HG02885 (cell line): ENCODE results near the gene CELA2B.
"Not testable (repeated sequence)": the region's sequence is repeated elsewhere in the genome, so short reads cannot be mapped to it uniquely, and the experiment has no call there.

Experiments used
- ATAC-seq: cut with Tn5 transposase; IDR thresholded peaks from one replicate; pipeline ENCODE4 v1.9.1; 2021; ENCODE audit warnings: mild to moderate bottlenecking; ENCODE audit not compliant: unreplicated experiment, poor library complexity

Gene CELA2B

DNA sequence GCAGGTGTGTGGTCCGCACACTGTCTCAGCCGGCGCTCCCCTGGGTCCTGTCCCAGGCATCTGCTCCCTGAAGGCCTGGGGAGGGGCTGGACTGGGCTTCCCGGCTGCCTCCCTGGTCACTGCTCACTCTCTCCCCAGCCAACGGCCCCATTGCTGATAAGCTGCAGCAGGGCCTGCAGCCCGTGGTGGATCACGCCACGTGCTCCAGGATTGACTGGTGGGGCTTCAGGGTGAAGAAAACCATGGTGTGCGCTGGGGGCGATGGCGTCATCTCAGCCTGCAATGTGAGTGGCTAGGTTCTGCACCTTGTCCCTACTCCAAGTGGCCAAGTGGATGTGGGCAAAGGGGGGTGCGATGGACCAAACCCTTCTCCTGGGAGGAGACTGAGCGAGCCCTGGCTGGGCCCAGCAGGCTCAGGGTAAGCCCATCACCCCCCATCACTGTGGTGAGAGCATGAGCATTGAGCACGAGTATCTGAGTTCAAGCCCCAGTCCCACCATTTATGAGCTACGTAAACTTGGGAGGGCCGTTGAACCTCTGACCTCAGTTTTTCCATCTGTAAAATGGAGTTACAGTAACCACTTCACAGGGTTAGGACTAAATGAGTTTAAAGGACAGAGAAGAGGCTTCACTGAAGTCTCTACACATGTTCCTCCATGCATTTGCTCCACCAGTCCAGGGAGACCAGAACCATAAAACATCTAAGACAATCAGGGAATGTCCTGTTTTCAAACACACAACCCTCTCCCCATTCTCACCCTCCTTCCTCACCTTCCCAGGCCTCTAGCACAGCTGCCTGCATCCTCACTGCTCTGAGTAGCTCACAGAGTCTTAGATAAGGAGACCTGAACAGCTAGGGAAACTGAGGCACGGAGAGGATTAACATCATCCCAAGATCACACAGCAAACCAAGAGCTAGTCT, 31.2 kb upstream of the CELA2B start:
- no peak for ATAC-seq

DNA sequence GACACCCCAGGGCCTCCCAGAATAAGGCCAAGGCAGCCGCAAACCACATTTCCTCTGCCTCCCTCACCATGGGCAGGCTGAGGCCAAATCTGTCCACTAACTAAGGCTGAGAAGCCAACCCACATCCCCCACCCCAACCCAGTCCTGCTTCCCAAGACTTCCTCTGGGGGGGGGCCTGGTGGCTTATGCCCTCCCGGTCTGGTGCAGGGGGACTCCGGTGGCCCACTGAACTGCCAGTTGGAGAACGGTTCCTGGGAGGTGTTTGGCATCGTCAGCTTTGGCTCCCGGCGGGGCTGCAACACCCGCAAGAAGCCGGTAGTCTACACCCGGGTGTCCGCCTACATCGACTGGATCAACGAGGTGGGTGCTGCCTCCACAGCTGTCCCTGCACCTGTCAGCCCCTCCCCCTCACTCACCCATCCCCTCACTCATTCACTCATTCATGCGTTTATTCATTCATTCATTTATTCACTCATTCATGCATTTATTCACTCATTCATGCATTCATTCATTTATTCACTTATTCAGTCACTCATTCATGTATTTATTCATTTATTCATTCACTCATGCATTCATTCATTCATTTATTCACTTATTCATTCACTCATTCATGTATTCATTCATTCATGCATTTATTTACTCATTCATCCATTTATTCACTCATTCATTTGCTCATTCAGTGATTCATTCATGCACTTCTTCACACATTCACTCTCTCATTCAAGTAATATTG, 30.3 kb upstream of the CELA2B start:
- no peak for ATAC-seq

- ATAC-seq = no peak
Observed at GRCh38 chr1:15446212-15446611, 29.7 kb upstream of the CELA2B start.

GRCh38 chr1:15448877-15449462, 26.9 kb upstream of the CELA2B start:
- ATAC-seq = no peak

DNA sequence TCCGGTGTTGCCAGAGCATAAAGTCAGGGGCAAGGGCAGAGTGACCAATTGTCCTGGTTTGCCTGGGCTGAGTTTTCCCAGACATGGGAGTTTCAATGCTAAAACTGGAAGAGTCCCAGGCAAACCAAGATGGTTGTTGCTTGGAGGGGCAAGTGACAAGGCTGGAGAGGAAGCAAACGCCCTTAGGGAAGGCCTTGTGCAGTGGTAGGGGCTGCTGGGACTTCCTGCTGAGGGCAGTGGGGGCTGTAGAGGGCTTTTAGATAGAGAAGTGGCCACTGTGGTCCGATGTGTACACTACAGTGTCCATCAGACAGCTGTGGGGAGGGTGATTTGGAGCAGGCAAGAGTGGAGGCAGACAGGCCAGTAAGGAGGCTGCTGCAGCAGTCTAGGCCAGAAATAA, 26.3 kb upstream of the CELA2B start:
- ATAC-seq = no peak

GRCh38 chr1:15451014-15451722, 24.7 kb upstream of the CELA2B start:
- ATAC-seq = no peak

DNA sequence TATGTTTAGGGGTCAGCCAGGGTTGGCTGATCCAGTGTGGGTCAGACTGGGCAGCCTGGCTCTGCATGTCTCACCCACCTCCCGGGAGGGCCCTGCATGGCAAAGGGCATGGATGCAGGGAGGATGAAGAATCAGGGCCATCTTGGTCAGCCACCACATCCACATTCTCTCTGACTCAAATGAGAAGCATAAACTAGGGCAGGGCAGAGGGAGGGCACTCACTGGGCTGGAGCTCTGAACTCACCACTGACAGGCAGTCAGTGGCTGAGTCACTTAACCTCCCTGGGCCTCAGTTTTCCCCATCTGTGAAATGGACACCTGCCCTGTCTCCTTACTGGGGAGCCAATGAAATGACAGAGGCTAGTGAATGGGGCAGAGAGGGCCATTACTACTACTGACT, 23.7 kb upstream of the CELA2B start:
- no peak for ATAC-seq

DNA sequence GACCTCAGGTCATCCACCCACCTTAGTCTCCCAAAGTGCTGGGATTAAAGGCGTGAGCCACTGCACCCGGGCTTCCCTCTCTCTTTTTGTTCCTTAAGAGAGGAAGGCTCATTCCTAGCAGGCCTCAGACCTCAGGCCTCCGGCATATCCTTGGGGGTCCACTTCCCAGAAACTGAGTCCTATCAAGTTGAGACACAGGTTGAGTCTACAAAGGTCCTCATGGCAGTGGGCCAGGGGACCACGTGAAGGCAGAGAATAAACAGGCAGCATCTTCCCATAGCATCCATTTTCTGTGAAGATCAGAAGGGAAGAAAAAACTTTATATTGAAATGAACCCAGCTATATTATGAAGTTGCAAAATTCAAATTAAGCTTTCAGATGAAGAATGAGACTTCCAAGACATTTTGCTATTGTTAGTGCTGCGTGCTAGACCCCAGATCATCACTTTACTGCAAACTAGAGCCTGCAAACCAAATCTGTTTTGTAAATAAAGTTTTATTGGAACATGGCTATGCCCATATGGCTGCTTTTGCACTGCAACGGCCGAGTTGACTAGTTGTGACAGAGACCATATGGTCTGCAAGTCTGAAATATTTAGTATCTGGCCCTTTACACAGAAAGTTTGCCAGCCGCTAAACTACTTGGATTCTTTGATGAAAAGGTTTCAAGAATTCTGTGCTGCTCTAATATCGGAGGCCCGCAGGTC, 22.9 kb upstream of the CELA2B start:
- no peak for ATAC-seq

- ATAC-seq = no peak
Observed at GRCh38 chr1:15453734-15454133, 22.2 kb upstream of the CELA2B start.

DNA sequence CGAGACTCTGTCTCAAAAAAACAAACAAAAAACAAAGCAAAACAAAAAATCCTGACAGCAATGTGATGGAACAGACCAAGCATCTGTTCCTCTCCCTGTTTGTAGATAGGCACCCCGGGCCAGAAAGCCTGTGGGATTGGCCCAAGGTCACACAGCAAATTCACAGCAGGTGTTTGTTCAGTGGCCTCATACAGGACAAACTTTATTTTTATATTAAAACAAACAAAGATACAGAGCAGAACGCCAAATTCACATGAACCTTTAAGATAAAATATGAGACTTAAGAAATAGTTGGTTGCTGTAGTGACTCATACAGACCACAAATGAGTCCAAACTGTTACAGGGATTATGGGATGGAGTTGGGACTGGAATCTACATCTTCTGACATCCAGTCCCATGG, 21.6 kb upstream of the CELA2B start:
- ATAC-seq = no peak

DNA sequence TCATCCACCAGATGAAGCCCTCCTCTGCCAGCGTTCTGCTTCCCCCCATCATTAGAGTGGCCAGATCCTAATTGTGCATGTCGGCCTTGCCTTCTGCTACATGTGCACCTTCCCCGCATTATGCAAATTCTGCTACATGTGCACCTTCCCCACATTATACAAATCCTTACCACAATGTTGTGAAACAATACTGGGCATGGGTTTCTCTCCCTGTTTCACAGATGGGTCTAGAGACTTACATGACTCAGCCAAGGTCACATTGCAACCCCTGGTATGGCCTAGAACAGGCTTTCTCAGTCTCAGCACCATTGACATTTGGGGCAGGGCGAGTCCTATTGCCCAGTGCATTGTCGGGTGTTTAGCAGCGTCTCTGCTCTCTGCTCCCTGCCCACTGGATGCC, 20.4 kb upstream of the CELA2B start:
- ATAC-seq = no peak

DNA sequence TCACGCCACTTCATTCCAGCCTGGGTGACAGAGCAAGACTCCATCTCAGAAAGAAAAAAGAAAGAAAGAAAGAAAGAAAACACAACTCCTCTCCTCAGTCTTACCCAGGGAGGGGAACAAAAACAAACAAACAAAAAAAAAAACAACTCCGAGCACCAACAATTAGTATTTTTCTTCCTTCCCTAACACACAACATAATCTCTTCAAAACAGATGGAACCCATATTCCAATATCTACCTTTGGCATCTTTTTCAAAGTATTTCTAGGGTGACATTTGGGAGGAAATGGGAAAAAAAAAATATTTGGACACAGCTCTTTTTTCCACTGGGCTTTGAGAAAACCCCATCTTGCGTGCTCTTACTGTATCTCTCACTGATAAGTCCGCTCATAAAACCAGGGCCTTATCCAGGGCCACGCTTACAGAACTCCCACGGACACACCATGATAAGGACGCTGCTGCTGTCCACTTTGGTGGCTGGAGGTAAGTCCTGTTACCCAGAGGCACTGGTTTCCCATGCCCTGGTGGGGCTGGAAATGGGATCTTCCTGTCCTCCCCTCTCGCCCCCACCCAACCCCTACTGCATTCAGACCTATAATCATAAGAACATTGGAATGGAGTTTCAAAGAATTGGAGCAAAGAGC, 19.5 kb upstream of the CELA2B start, which contains the start of gene CELA2A:
CELA2A (plus strand) TSS at position 420 of the 642 bp plus-strand sequence; CDS start at position 442, 22 bp downstream.
- no peak for ATAC-seq

DNA sequence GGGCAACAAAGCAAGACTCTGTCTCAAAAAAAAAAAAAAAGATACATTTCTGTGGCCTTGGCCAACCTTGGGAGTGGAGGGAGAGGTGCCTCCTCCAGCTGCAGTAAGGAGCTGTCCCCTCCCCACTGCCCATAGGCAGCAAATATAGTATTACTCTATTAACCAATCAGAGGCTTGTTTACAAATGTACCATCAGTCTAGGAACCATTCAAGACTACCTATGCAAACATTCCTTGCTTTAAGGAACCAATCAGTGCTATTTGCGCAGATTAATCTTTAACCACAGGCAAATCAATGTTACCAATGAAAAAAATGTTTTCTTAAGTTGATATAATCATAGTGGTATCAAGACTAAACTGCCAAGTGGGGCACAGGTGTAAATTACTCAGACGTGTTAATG, 18.3 kb upstream of the CELA2B start:
- ATAC-seq = no peak

- ATAC-seq = not testable (repeated sequence)
Observed at GRCh38 chr1:15458388-15458787, 17.5 kb upstream of the CELA2B start.

- no peak for ATAC-seq
Observed at GRCh38 chr1:15459771-15460707, 15.9 kb upstream of the CELA2B start.

GRCh38 chr1:15460708-15461095, 15.2 kb upstream of the CELA2B start:
- ATAC-seq = no peak

GRCh38 chr1:15463064-15463800, 12.7 kb upstream of the CELA2B start:
- not testable (repeated sequence) for ATAC-seq

GRCh38 chr1:15463926-15464322, 12.0 kb upstream of the CELA2B start:
- ATAC-seq = not testable (repeated sequence)
